ENCODE measurements around the gene ANO9. TPM values are rescaled to one million over a fixed set of nuclear protein-coding genes. Genes with fewer than 3 reads are reported as not detected.
A peak's percentile ranks its signal among the peaks of the same experiment; 100 is the strongest.

ANO9 gene
- total and polyA plus RNA-seq, 2 donors (not counting 1 experiment from before 2014, with no cell fraction given): not detected

DNA sequence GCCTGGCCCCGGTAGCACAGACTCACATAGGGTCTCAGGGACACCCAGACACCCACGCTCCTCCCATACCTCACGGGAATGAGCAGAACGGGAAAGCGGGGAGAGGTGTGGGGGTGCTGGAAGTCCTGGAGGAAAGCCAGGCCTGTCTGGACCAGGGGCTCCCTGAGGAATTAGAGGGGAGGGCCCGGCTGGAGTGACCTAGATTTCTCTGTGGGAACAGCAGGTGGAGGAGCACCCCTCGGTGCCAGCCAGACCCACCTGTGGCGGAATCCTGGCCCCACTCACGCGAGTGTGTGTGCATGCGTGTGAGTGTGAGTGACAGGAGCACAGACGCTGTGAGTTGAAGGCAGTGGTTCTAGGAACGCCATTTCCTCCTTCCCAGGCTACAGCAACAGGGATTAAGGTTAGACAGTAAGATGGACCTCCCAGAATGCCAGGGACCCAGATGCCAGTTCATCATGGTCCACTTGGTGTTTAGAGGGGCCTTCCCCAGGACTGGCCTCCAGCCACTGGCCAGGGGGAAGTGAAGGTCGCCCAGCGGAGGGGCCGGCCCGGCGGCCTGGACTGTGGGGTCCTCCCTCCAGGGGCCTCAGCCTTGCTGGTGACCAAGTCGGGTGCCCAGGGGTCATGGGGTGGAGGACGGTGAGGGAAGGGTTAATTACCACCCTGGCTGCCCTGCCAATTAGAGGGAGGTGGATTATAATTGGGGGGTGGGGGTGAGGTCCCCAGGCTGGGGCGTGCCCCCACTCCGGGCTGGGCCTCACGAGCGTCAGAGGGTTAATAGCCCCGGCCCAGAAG lies 46.8 kb downstream of the ANO9 start:
- no peaks in the 10 kb centered on the region for H3K79me2 ChIP-seq (ENCODE audit: control insufficient read depth, insufficient read depth, low read length)
- no peaks in the 10 kb centered on the region for H3K36me3 ChIP-seq (ENCODE audit: control insufficient read depth, insufficient read depth, low read length)
- H3K9me3 ChIP-seq (ENCODE audit: control insufficient read depth, insufficient read depth, low read depth, low read length): no peaks in the 10 kb centered on the region
- H3K27me3 ChIP-seq (ENCODE audit: control insufficient read depth, insufficient read depth, low read length): no peaks in the 10 kb centered on the region
- no peak overlapping the region for H2AFZ ChIP-seq (ENCODE audit: low read length)
- no peak overlapping the region for H3K4me3 ChIP-seq (replicated peaks in 1 of 4; ENCODE audit: control extremely low read depth in 1 of 4, insufficient read depth in 1 of 4, low read depth in 3 of 4, low read length in 4 of 4)
- no peak for DNase-seq (ENCODE audit: low read depth in 2 of 2)
- no peak overlapping the region for H3K4me2 ChIP-seq (ENCODE audit: extremely low read depth, insufficient read depth, low read length)
- H4K20me1 ChIP-seq (ENCODE audit: control insufficient read depth, extremely low read depth, insufficient read depth, low read length): no peaks in the 10 kb centered on the region
- no peak for TF ChIP-seq EZH2 (IDR thresholded peaks at IDR 0.05; ENCODE audit: low read length, missing control alignments)
- TF ChIP-seq, protein P1, sequence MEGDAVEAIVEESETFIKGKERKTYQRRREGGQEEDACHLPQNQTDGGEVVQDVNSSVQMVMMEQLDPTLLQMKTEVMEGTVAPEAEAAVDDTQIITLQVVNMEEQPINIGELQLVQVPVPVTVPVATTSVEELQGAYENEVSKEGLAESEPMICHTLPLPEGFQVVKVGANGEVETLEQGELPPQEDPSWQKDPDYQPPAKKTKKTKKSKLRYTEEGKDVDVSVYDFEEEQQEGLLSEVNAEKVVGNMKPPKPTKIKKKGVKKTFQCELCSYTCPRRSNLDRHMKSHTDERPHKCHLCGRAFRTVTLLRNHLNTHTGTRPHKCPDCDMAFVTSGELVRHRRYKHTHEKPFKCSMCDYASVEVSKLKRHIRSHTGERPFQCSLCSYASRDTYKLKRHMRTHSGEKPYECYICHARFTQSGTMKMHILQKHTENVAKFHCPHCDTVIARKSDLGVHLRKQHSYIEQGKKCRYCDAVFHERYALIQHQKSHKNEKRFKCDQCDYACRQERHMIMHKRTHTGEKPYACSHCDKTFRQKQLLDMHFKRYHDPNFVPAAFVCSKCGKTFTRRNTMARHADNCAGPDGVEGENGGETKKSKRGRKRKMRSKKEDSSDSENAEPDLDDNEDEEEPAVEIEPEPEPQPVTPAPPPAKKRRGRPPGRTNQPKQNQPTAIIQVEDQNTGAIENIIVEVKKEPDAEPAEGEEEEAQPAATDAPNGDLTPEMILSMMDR (conservative IDR thresholded peaks at IDR 0.05 in 1 of 2, IDR thresholded peaks at IDR 0.05 in 1 of 2; ENCODE audit: low read depth in 1 of 2, low read length in 2 of 2): no peak
- H3K4me1 ChIP-seq (ENCODE audit: control insufficient read depth, extremely low read depth, insufficient read depth, low read length): peaks cover 10% of the 10 kb centered on the region
- no peak overlapping the region for H3K9ac ChIP-seq (ENCODE audit: insufficient read depth, low read length)
- H3K27ac ChIP-seq (ENCODE audit: insufficient read depth, low read length): no peak overlapping the region

DNA sequence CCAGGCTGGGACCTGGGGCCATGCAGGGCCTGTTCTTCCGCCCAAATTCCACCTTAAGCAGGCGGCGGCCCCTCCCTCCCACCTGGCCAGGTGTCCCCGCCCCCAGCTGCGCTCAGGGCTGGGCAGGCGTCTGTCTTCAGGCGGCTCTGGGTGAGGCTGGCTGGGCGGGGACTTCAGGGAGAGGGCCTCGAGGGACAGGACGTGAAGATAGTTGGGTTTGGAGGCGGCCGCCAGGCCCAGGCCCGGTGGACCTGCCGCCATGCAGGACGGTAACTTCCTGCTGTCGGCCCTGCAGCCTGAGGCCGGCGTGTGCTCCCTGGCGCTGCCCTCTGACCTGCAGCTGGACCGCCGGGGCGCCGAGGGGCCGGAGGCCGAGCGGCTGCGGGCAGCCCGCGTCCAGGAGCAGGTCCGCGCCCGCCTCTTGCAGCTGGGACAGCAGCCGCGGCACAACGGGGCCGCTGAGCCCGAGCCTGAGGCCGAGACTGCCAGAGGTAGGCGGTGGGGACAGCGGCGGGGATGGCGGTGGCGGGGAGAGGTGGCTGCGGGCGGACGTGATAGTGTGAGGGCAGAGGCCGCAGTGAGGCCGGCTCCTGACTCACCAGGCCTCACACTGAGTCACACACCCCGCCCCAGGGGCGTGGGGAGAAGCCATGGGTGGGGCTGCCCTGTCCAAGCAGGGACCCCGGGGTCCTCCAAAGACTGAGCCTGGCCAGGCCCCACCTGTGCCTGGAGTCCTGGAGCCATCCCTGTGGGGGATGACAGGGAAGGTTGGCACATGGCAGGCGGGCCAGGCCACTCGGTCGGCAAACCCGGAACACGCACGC lies 47.6 kb downstream of the ANO9 start, which contains the start of gene PKP3:
TSS of gene PKP3 (plus strand) at position 176 of the 824 bp plus-strand sequence. CDS start at position 260, 84 bp downstream.
- Histone ChIP-seq H3K36me3 (ENCODE audit: control insufficient read depth, insufficient read depth, low read length) (no peaks in the 10 kb centered on the region), H4K20me1 (ENCODE audit: control insufficient read depth, extremely low read depth, insufficient read depth, low read length) (no peaks in the 10 kb centered on the region), H3K27ac (ENCODE audit: insufficient read depth, low read length) (no peak within 1 kb of the TSS), H3K4me1 (ENCODE audit: control insufficient read depth, extremely low read depth, insufficient read depth, low read length) (peaks cover 10% of the 10 kb centered on the region), H3K27me3 (ENCODE audit: control insufficient read depth, insufficient read depth, low read length) (no peaks in the 10 kb centered on the region), H2AFZ (ENCODE audit: low read length) (no peak within 1 kb of the TSS), H3K4me3 (replicated peaks in 1 of 4; ENCODE audit: control extremely low read depth in 1 of 4, insufficient read depth in 1 of 4, low read depth in 3 of 4, low read length in 4 of 4) (no peak within 1 kb of the TSS), H3K9ac (ENCODE audit: insufficient read depth, low read length) (peak within 1 kb of the TSS; percentile 7), H3K9me3 (ENCODE audit: control insufficient read depth, insufficient read depth, low read depth, low read length) (no peaks in the 10 kb centered on the region), H3K4me2 (ENCODE audit: extremely low read depth, insufficient read depth, low read length) (peak within 1 kb of the TSS; percentile 25), H3K79me2 (ENCODE audit: control insufficient read depth, insufficient read depth, low read length) (no peaks in the 10 kb centered on the region)
- TF ChIP-seq, protein P1 (conservative IDR thresholded peaks at IDR 0.05 in 1 of 2, IDR thresholded peaks at IDR 0.05 in 1 of 2; ENCODE audit: low read depth in 1 of 2, low read length in 2 of 2): no peak
- peak; percentile 66 to 67 for DNase-seq (ENCODE audit: low read depth in 2 of 2)

All from fibroblast of lung (primary cell).